ENCODE measurements around the gene MAGOH.
"Not testable (repeated sequence)": the region's sequence is repeated elsewhere in the genome, so short reads cannot be mapped to it uniquely, and the experiment has no call there.

The MAGOH gene

GRCh38 chr1:53195246-53196016, 42.9 kb downstream of the MAGOH start:
- peak overlapping the region; percentile 21 to 90 (median 82) for H3K4me3 ChIP-seq (ENCODE audit: low read depth in 1 of 5, low read length in 5 of 5)
- H3K36me3 ChIP-seq (ENCODE audit: control insufficient read depth in 5 of 5, insufficient read depth in 5 of 5, low read length in 5 of 5), result no peaks in the 10 kb centered on the region
- H3K9ac ChIP-seq (ENCODE audit: low read length in 5 of 5), result peak overlapping the region in 2 of 5 donors; percentile 0 to 97
- H3K27ac ChIP-seq (ENCODE audit: low read depth, low read length), result peak overlapping the region; percentile 96
- peaks cover 10 to 34% (median 33%) of the 10 kb centered on the region in 5 donors for H3K4me1 ChIP-seq (ENCODE audit: control insufficient read depth in 5 of 5, insufficient read depth in 5 of 5, low read length in 5 of 5)
- H3K9me3 ChIP-seq (ENCODE audit: control insufficient read depth in 5 of 5, low read length in 5 of 5), result no peaks in the 10 kb centered on the region
- H3K27me3 ChIP-seq (ENCODE audit: control insufficient read depth in 5 of 5, insufficient read depth in 4 of 5, low read length in 5 of 5), result no peaks in the 10 kb centered on the region

GRCh38 chr1:53190210-53190611, 48.1 kb downstream of the MAGOH start:
- Histone ChIP-seq H3K4me3 (ENCODE audit: low read depth in 1 of 5, low read length in 5 of 5) (no peak overlapping the region), H3K4me1 (ENCODE audit: control insufficient read depth in 5 of 5, insufficient read depth in 5 of 5, low read length in 5 of 5) (peaks cover 0 to 2% (median 2%) of the 10 kb centered on the region in 5 donors), H3K9me3 (ENCODE audit: control insufficient read depth in 5 of 5, low read length in 5 of 5) (peaks cover 0 to 3% (median 0%) of the 10 kb centered on the region in 5 donors), H3K9ac (ENCODE audit: low read length in 5 of 5) (no peak overlapping the region), H3K27me3 (ENCODE audit: control insufficient read depth in 5 of 5, insufficient read depth in 4 of 5, low read length in 5 of 5) (no peaks in the 10 kb centered on the region), H3K27ac (ENCODE audit: low read depth, low read length) (no peak overlapping the region), H3K36me3 (ENCODE audit: control insufficient read depth in 5 of 5, insufficient read depth in 5 of 5, low read length in 5 of 5) (no peaks in the 10 kb centered on the region)

GRCh38 chr1:53189061-53189460, 49.3 kb downstream of the MAGOH start:
- Histone ChIP-seq H3K27ac (ENCODE audit: low read depth, low read length) (no peak overlapping the region), H3K4me1 (ENCODE audit: control insufficient read depth in 5 of 5, insufficient read depth in 5 of 5, low read length in 5 of 5) (no peaks in the 10 kb centered on the region), H3K27me3 (ENCODE audit: control insufficient read depth in 5 of 5, insufficient read depth in 4 of 5, low read length in 5 of 5) (no peaks in the 10 kb centered on the region), H3K4me3 (ENCODE audit: low read depth in 1 of 5, low read length in 5 of 5) (no peak overlapping the region), H3K36me3 (ENCODE audit: control insufficient read depth in 5 of 5, insufficient read depth in 5 of 5, low read length in 5 of 5) (no peaks in the 10 kb centered on the region), H3K9me3 (ENCODE audit: control insufficient read depth in 5 of 5, low read length in 5 of 5) (peaks cover 0 to 3% (median 0%) of the 10 kb centered on the region in 5 donors), H3K9ac (ENCODE audit: low read length in 5 of 5) (no peak overlapping the region)

- peaks cover 0 to 3% (median 0%) of the 10 kb centered on the region in 5 donors for H3K9me3 ChIP-seq (ENCODE audit: control insufficient read depth in 5 of 5, low read length in 5 of 5)
- no peak overlapping the region for H3K9ac ChIP-seq (ENCODE audit: low read length in 5 of 5)
- peaks cover 0 to 9% (median 8%) of the 10 kb centered on the region in 5 donors for H3K4me1 ChIP-seq (ENCODE audit: control insufficient read depth in 5 of 5, insufficient read depth in 5 of 5, low read length in 5 of 5)
- no peaks in the 10 kb centered on the region for H3K27me3 ChIP-seq (ENCODE audit: control insufficient read depth in 5 of 5, insufficient read depth in 4 of 5, low read length in 5 of 5)
- H3K27ac ChIP-seq (ENCODE audit: low read depth, low read length), result no peak overlapping the region
- no peak overlapping the region for H3K4me3 ChIP-seq (ENCODE audit: low read depth in 1 of 5, low read length in 5 of 5)
- H3K36me3 ChIP-seq (ENCODE audit: control insufficient read depth in 5 of 5, insufficient read depth in 5 of 5, low read length in 5 of 5), result no peaks in the 10 kb centered on the region
Measured at GRCh38 chr1:53188099-53188498, 50.2 kb downstream of the MAGOH start.

- Histone ChIP-seq H3K9ac (ENCODE audit: low read length in 5 of 5) (no peak overlapping the region), H3K27ac (ENCODE audit: low read depth, low read length) (no peak overlapping the region), H3K36me3 (ENCODE audit: control insufficient read depth in 5 of 5, insufficient read depth in 5 of 5, low read length in 5 of 5) (no peaks in the 10 kb centered on the region), H3K4me1 (ENCODE audit: control insufficient read depth in 5 of 5, insufficient read depth in 5 of 5, low read length in 5 of 5) (peaks cover 3 to 16% (median 15%) of the 10 kb centered on the region in 5 donors), H3K4me3 (ENCODE audit: low read depth in 1 of 5, low read length in 5 of 5) (no peak overlapping the region), H3K9me3 (ENCODE audit: control insufficient read depth in 5 of 5, low read length in 5 of 5) (peaks cover 0 to 3% (median 0%) of the 10 kb centered on the region in 5 donors), H3K27me3 (ENCODE audit: control insufficient read depth in 5 of 5, insufficient read depth in 4 of 5, low read length in 5 of 5) (no peaks in the 10 kb centered on the region)
Measured at GRCh38 chr1:53187401-53187800, 50.9 kb downstream of the MAGOH start.

GRCh38 chr1:53186533-53186932, 51.8 kb downstream of the MAGOH start:
- H3K4me1 ChIP-seq (ENCODE audit: control insufficient read depth in 5 of 5, insufficient read depth in 5 of 5, low read length in 5 of 5), result peaks cover 5 to 23% (median 18%) of the 10 kb centered on the region in 5 donors
- no peak overlapping the region for H3K27ac ChIP-seq (ENCODE audit: low read depth, low read length)
- H3K36me3 ChIP-seq (ENCODE audit: control insufficient read depth in 5 of 5, insufficient read depth in 5 of 5, low read length in 5 of 5), result no peaks in the 10 kb centered on the region
- no peak overlapping the region for H3K9ac ChIP-seq (ENCODE audit: low read length in 5 of 5)
- H3K27me3 ChIP-seq (ENCODE audit: control insufficient read depth in 5 of 5, insufficient read depth in 4 of 5, low read length in 5 of 5), result no peaks in the 10 kb centered on the region
- H3K4me3 ChIP-seq (ENCODE audit: low read depth in 1 of 5, low read length in 5 of 5), result no peak overlapping the region
- H3K9me3 ChIP-seq (ENCODE audit: control insufficient read depth in 5 of 5, low read length in 5 of 5), result peaks cover 0 to 3% (median 0%) of the 10 kb centered on the region in 5 donors

- not testable (repeated sequence) for H3K9me3 ChIP-seq (ENCODE audit: control insufficient read depth in 5 of 5, low read length in 5 of 5); H3K27me3 ChIP-seq (ENCODE audit: control insufficient read depth in 5 of 5, insufficient read depth in 4 of 5, low read length in 5 of 5); H3K9ac ChIP-seq (ENCODE audit: low read length in 5 of 5); H3K36me3 ChIP-seq (ENCODE audit: control insufficient read depth in 5 of 5, insufficient read depth in 5 of 5, low read length in 5 of 5); H3K4me3 ChIP-seq (ENCODE audit: low read depth in 1 of 5, low read length in 5 of 5); H3K27ac ChIP-seq (ENCODE audit: low read depth, low read length)
- peaks cover 5 to 23% (median 18%) of the 10 kb centered on the region in 5 donors for H3K4me1 ChIP-seq (ENCODE audit: control insufficient read depth in 5 of 5, insufficient read depth in 5 of 5, low read length in 5 of 5)
Measured at GRCh38 chr1:53185955-53186297, 52.4 kb downstream of the MAGOH start.

GRCh38 chr1:53183095-53183990, 55.0 kb downstream of the MAGOH start:
- H3K4me1 ChIP-seq (ENCODE audit: control insufficient read depth in 5 of 5, insufficient read depth in 5 of 5, low read length in 5 of 5), result peaks cover 5 to 23% (median 18%) of the 10 kb centered on the region in 5 donors
- H3K36me3 ChIP-seq (ENCODE audit: control insufficient read depth in 5 of 5, insufficient read depth in 5 of 5, low read length in 5 of 5), result no peaks in the 10 kb centered on the region
- peak overlapping the region; percentile 56 for H3K27ac ChIP-seq (ENCODE audit: low read depth, low read length)
- no peaks in the 10 kb centered on the region for H3K27me3 ChIP-seq (ENCODE audit: control insufficient read depth in 5 of 5, insufficient read depth in 4 of 5, low read length in 5 of 5)
- peak overlapping the region in 1 of 5 donors; percentile 38 for H3K9ac ChIP-seq (ENCODE audit: low read length in 5 of 5)
- peaks cover 0 to 3% (median 0%) of the 10 kb centered on the region in 5 donors for H3K9me3 ChIP-seq (ENCODE audit: control insufficient read depth in 5 of 5, low read length in 5 of 5)
- no peak overlapping the region for H3K4me3 ChIP-seq (ENCODE audit: low read depth in 1 of 5, low read length in 5 of 5)

- H3K9me3 ChIP-seq (ENCODE audit: control insufficient read depth in 5 of 5, low read length in 5 of 5), result peaks cover 0 to 3% (median 0%) of the 10 kb centered on the region in 5 donors
- H3K4me3 ChIP-seq (ENCODE audit: low read depth in 1 of 5, low read length in 5 of 5), result no peak overlapping the region
- H3K9ac ChIP-seq (ENCODE audit: low read length in 5 of 5), result peak overlapping the region in 1 of 5 donors; percentile 38
- no peaks in the 10 kb centered on the region for H3K27me3 ChIP-seq (ENCODE audit: control insufficient read depth in 5 of 5, insufficient read depth in 4 of 5, low read length in 5 of 5)
- peaks cover 5 to 23% (median 18%) of the 10 kb centered on the region in 5 donors for H3K4me1 ChIP-seq (ENCODE audit: control insufficient read depth in 5 of 5, insufficient read depth in 5 of 5, low read length in 5 of 5)
- no peaks in the 10 kb centered on the region for H3K36me3 ChIP-seq (ENCODE audit: control insufficient read depth in 5 of 5, insufficient read depth in 5 of 5, low read length in 5 of 5)
- H3K27ac ChIP-seq (ENCODE audit: low read depth, low read length), result peak overlapping the region; percentile 56
Measured at GRCh38 chr1:53182716-53183094, 55.6 kb downstream of the MAGOH start.

GRCh38 chr1:53182111-53182593, 56.2 kb downstream of the MAGOH start:
- Histone ChIP-seq H3K4me3 (ENCODE audit: low read depth in 1 of 5, low read length in 5 of 5) (no peak overlapping the region), H3K9me3 (ENCODE audit: control insufficient read depth in 5 of 5, low read length in 5 of 5) (peaks cover 0 to 3% (median 0%) of the 10 kb centered on the region in 5 donors), H3K36me3 (ENCODE audit: control insufficient read depth in 5 of 5, insufficient read depth in 5 of 5, low read length in 5 of 5) (no peaks in the 10 kb centered on the region), H3K4me1 (ENCODE audit: control insufficient read depth in 5 of 5, insufficient read depth in 5 of 5, low read length in 5 of 5) (peaks cover 5 to 25% (median 20%) of the 10 kb centered on the region in 5 donors), H3K27ac (ENCODE audit: low read depth, low read length) (peak overlapping the region; percentile 56), H3K27me3 (ENCODE audit: control insufficient read depth in 5 of 5, insufficient read depth in 4 of 5, low read length in 5 of 5) (no peaks in the 10 kb centered on the region), H3K9ac (ENCODE audit: low read length in 5 of 5) (peak overlapping the region in 1 of 5 donors; percentile 38)
